Measurements from ENCODE around the gene ETS1. TPM values are rescaled to one million over a fixed set of nuclear protein-coding genes. Genes with fewer than 3 reads are reported as not detected.

Gene ETS1
- polyA plus RNA-seq, 1 experiment: 32.3 TPM

- CTCF ChIA-PET: no interaction called here
- no peak for TF ChIP-seq CTCF (IDR thresholded peaks at IDR 0.05; ENCODE audit: low read depth, low read length)
- POLR2A ChIA-PET: no interaction called here
Observed at GRCh38 chr11:128535468-128536457, 51.6 kb downstream of the ETS1 start.

GRCh38 chr11:128533472-128533871 is 53.9 kb downstream of the ETS1 start:
- no peak overlapping the region for H3K27ac ChIP-seq (ENCODE audit: low read depth, low read length)
- POLR2A ChIA-PET: no interaction called here
- CTCF ChIA-PET: no interaction called here

More at GRCh38 chr11:128535468-128536457, 51.6 kb downstream of the ETS1 start:
- DNase-seq (ENCODE audit: low read depth, low spot score): no peak
- H3K9me3 ChIP-seq (ENCODE audit: control insufficient read depth, insufficient read depth, low read length): no peaks in the 10 kb centered on the region
- H3K27me3 ChIP-seq (ENCODE audit: control insufficient read depth, insufficient read depth, low read length): no peaks in the 10 kb centered on the region
- H3K4me3 ChIP-seq (ENCODE audit: low read depth, low read length): no peak overlapping the region
- no peak overlapping the region for H3K27ac ChIP-seq (ENCODE audit: low read depth, low read length)

GRCh38 chr11:128532572-128533091 is 54.7 kb downstream of the ETS1 start:
- H3K27ac ChIP-seq (ENCODE audit: low read depth, low read length): no peak overlapping the region
- ChIA-PET POLR2A (no interaction called here), CTCF (no interaction called here)
- no peak overlapping the region for H3K4me3 ChIP-seq (ENCODE audit: low read depth, low read length)
- DNase-seq (ENCODE audit: low read depth, low spot score): no peak
- no peaks in the 10 kb centered on the region for H3K9me3 ChIP-seq (ENCODE audit: control insufficient read depth, insufficient read depth, low read length)
- TF ChIP-seq CTCF (IDR thresholded peaks at IDR 0.05; ENCODE audit: low read depth, low read length): no peak
- no peaks in the 10 kb centered on the region for H3K27me3 ChIP-seq (ENCODE audit: control insufficient read depth, insufficient read depth, low read length)

More at GRCh38 chr11:128533472-128533871, 53.9 kb downstream of the ETS1 start:
- no peaks in the 10 kb centered on the region for H3K9me3 ChIP-seq (ENCODE audit: control insufficient read depth, insufficient read depth, low read length)
- no peak for TF ChIP-seq CTCF (IDR thresholded peaks at IDR 0.05; ENCODE audit: low read depth, low read length)
- no peaks in the 10 kb centered on the region for H3K27me3 ChIP-seq (ENCODE audit: control insufficient read depth, insufficient read depth, low read length)
- H3K4me3 ChIP-seq (ENCODE audit: low read depth, low read length): no peak overlapping the region
- DNase-seq (ENCODE audit: low read depth, low spot score): no peak

GRCh38 chr11:128532016-128532571 is 55.3 kb downstream of the ETS1 start:
- no peak for DNase-seq (ENCODE audit: low read depth, low spot score)
- TF ChIP-seq CTCF (IDR thresholded peaks at IDR 0.05; ENCODE audit: low read depth, low read length): no peak
- ChIA-PET CTCF (interaction anchor here (0.7 kb wide), 1 partner anchor 160 kb away, joined by 3 read pairs; no protein-coding TSS in a partner anchor), POLR2A (no interaction called here)
- no peak overlapping the region for H3K27ac ChIP-seq (ENCODE audit: low read depth, low read length)
- H3K4me3 ChIP-seq (ENCODE audit: low read depth, low read length): no peak overlapping the region
- no peaks in the 10 kb centered on the region for H3K9me3 ChIP-seq (ENCODE audit: control insufficient read depth, insufficient read depth, low read length)
- H3K27me3 ChIP-seq (ENCODE audit: control insufficient read depth, insufficient read depth, low read length): no peaks in the 10 kb centered on the region

GRCh38 chr11:128531588-128531987 is 55.8 kb downstream of the ETS1 start:
- no peaks in the 10 kb centered on the region for H3K9me3 ChIP-seq (ENCODE audit: control insufficient read depth, insufficient read depth, low read length)
- no peak for DNase-seq (ENCODE audit: low read depth, low spot score)
- ChIA-PET POLR2A (no interaction called here), CTCF (interaction anchor here (0.7 to 0.8 kb wide), 2 partner anchors 23 to 159 kb away, joined by 3 to 4 read pairs; no protein-coding TSS in a partner anchor)
- H3K27me3 ChIP-seq (ENCODE audit: control insufficient read depth, insufficient read depth, low read length): no peaks in the 10 kb centered on the region
- no peak overlapping the region for H3K27ac ChIP-seq (ENCODE audit: low read depth, low read length)
- no peak overlapping the region for H3K4me3 ChIP-seq (ENCODE audit: low read depth, low read length)
- TF ChIP-seq CTCF (IDR thresholded peaks at IDR 0.05; ENCODE audit: low read depth, low read length): no peak

Data from AG04450 (cell line).